ENCODE results near the gene ST6GALNAC5.
"Not testable (repeated sequence)": the region's sequence is repeated elsewhere in the genome, so short reads cannot be mapped to it uniquely, and the experiment has no call there.

DNA sequence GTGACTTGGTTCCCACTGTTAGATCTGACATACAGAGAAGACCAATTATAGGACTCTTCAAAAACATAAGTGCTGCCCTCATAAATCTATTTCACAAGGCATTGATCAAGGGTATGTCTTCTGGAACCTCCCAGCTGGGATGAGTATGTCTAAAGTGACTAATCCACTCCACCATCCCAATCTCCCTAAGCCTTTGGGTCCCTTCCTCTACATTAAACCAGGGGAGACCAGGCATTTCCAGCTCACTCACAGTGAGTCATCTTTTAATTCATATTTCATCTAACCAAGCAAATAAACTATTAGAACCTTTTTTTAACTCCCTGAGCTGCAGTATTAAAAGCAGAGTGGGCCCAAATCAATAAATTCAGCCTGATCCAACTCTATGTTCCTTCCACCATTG is 11.7 kb downstream of the ST6GALNAC5 start:
- TF ChIP-seq RAD21 (CRISPR knock-in tag; IDR thresholded peaks at IDR 0.05); ZSCAN29 (CRISPR knock-in tag; conservative IDR thresholded peaks at IDR 0.05); MTF2 (CRISPR knock-in tag; IDR thresholded peaks at IDR 0.05; ENCODE audit: borderline replicate concordance); SMAD9 (CRISPR knock-in tag; IDR thresholded peaks at IDR 0.05); NFKB2 (CRISPR knock-in tag; IDR thresholded peaks at IDR 0.05; ENCODE audit: borderline replicate concordance); NBN (conservative IDR thresholded peaks at IDR 0.05); EZH2 (conservative IDR thresholded peaks at IDR 0.05; ENCODE audit: low read depth, low read length); HIVEP1 (CRISPR knock-in tag; IDR thresholded peaks at IDR 0.05): not testable (repeated sequence)
- TF ChIP-seq, protein P1, sequence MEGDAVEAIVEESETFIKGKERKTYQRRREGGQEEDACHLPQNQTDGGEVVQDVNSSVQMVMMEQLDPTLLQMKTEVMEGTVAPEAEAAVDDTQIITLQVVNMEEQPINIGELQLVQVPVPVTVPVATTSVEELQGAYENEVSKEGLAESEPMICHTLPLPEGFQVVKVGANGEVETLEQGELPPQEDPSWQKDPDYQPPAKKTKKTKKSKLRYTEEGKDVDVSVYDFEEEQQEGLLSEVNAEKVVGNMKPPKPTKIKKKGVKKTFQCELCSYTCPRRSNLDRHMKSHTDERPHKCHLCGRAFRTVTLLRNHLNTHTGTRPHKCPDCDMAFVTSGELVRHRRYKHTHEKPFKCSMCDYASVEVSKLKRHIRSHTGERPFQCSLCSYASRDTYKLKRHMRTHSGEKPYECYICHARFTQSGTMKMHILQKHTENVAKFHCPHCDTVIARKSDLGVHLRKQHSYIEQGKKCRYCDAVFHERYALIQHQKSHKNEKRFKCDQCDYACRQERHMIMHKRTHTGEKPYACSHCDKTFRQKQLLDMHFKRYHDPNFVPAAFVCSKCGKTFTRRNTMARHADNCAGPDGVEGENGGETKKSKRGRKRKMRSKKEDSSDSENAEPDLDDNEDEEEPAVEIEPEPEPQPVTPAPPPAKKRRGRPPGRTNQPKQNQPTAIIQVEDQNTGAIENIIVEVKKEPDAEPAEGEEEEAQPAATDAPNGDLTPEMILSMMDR (CRISPR knock-in tag; IDR thresholded peaks at IDR 0.05), result not testable (repeated sequence)
- TF ChIP-seq, protein P2, sequence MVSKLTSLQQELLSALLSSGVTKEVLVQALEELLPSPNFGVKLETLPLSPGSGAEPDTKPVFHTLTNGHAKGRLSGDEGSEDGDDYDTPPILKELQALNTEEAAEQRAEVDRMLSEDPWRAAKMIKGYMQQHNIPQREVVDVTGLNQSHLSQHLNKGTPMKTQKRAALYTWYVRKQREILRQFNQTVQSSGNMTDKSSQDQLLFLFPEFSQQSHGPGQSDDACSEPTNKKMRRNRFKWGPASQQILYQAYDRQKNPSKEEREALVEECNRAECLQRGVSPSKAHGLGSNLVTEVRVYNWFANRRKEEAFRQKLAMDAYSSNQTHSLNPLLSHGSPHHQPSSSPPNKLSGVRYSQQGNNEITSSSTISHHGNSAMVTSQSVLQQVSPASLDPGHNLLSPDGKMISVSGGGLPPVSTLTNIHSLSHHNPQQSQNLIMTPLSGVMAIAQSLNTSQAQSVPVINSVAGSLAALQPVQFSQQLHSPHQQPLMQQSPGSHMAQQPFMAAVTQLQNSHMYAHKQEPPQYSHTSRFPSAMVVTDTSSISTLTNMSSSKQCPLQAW (CRISPR knock-in tag; IDR thresholded peaks at IDR 0.05), result not testable (repeated sequence)
- TF ChIP-seq, protein P3, sequence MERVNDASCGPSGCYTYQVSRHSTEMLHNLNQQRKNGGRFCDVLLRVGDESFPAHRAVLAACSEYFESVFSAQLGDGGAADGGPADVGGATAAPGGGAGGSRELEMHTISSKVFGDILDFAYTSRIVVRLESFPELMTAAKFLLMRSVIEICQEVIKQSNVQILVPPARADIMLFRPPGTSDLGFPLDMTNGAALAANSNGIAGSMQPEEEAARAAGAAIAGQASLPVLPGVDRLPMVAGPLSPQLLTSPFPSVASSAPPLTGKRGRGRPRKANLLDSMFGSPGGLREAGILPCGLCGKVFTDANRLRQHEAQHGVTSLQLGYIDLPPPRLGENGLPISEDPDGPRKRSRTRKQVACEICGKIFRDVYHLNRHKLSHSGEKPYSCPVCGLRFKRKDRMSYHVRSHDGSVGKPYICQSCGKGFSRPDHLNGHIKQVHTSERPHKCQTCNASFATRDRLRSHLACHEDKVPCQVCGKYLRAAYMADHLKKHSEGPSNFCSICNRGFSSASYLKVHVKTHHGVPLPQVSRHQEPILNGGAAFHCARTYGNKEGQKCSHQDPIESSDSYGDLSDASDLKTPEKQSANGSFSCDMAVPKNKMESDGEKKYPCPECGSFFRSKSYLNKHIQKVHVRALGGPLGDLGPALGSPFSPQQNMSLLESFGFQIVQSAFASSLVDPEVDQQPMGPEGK (CRISPR knock-in tag; IDR thresholded peaks at IDR 0.05), result not testable (repeated sequence)
- TF ChIP-seq, protein P4, sequence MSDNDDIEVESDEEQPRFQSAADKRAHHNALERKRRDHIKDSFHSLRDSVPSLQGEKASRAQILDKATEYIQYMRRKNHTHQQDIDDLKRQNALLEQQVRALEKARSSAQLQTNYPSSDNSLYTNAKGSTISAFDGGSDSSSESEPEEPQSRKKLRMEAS (IDR thresholded peaks at IDR 0.05), result not testable (repeated sequence)
- TF ChIP-seq, protein P5, sequence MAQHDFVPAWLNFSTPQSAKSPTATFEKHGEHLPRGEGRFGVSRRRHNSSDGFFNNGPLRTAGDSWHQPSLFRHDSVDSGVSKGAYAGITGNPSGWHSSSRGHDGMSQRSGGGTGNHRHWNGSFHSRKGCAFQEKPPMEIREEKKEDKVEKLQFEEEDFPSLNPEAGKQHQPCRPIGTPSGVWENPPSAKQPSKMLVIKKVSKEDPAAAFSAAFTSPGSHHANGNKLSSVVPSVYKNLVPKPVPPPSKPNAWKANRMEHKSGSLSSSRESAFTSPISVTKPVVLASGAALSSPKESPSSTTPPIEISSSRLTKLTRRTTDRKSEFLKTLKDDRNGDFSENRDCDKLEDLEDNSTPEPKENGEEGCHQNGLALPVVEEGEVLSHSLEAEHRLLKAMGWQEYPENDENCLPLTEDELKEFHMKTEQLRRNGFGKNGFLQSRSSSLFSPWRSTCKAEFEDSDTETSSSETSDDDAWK (CRISPR knock-in tag; IDR thresholded peaks at IDR 0.05), result not testable (repeated sequence)

Data from HepG2 (cell line).